Fibroblast of mammary gland (primary cell): ENCODE results near the gene GRB10.

Source experiments
- DNase-seq: peaks from one replicate; pipeline ENCODE4 v3.0.0-alpha.2; 2010; ENCODE audit warnings: low read depth
- H3K4me3 ChIP-seq: 2 replicates; pipeline ENCODE4 v1.5.1; 2011; ENCODE audit warnings: low read depth, mild to moderate bottlenecking, low read length, moderate library complexity; ENCODE audit not compliant: control insufficient read depth
- TF ChIP-seq, protein P1 (sequence below): conservative IDR thresholded peaks from 2 replicates; pipeline ENCODE4 v1.5.1; 2011; ENCODE audit warnings: low read depth, low read length, inconsistent platforms; ENCODE audit not compliant: control insufficient read depth, insufficient read depth

The GRB10 gene

DNA sequence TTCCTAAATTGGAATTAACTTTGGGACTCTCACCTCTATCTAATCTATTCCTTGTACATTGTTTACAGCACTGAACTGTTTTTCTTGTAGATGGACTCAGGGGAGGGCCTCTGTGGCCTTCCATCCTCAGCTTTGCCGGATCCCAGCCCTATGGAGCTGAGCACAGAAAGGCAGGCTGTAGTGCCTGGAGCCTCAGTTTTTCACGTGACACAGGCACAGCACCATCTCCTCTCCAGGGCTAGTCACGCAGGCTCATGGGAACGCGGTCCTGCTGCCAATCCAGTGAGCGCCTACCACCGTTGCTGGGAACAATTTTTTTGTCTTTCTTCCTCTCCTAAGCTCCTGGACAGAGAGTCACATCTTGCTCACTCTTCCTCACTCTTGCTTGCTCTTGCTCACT, 141.9 kb downstream of the GRB10 start:
- H3K4me3 ChIP-seq, result no peak overlapping the region
- TF ChIP-seq, protein P1, sequence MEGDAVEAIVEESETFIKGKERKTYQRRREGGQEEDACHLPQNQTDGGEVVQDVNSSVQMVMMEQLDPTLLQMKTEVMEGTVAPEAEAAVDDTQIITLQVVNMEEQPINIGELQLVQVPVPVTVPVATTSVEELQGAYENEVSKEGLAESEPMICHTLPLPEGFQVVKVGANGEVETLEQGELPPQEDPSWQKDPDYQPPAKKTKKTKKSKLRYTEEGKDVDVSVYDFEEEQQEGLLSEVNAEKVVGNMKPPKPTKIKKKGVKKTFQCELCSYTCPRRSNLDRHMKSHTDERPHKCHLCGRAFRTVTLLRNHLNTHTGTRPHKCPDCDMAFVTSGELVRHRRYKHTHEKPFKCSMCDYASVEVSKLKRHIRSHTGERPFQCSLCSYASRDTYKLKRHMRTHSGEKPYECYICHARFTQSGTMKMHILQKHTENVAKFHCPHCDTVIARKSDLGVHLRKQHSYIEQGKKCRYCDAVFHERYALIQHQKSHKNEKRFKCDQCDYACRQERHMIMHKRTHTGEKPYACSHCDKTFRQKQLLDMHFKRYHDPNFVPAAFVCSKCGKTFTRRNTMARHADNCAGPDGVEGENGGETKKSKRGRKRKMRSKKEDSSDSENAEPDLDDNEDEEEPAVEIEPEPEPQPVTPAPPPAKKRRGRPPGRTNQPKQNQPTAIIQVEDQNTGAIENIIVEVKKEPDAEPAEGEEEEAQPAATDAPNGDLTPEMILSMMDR, result no peak
- DNase-seq, result no peak

DNA sequence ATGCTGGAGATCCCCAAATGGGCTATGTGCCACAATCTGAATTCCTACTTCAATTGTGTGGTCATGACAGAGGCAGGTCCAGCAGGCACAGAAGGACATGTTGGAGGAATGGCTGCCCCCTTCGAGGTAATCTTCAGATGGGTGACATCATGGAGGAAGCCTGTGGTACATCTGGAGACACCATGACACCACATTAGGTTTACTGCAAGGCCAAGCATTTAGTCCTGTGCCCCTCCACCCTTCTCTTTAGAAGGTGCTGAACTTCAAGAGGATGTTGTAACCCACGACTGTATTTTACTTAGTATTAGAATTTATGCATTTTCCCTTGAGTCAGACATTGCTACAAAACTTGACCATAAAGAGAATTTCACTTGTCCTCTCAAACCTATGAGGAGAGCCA, 142.4 kb downstream of the GRB10 start:
- H3K4me3 ChIP-seq, result no peak overlapping the region
- no peak for DNase-seq
- TF ChIP-seq, protein P1, result no peak

DNA sequence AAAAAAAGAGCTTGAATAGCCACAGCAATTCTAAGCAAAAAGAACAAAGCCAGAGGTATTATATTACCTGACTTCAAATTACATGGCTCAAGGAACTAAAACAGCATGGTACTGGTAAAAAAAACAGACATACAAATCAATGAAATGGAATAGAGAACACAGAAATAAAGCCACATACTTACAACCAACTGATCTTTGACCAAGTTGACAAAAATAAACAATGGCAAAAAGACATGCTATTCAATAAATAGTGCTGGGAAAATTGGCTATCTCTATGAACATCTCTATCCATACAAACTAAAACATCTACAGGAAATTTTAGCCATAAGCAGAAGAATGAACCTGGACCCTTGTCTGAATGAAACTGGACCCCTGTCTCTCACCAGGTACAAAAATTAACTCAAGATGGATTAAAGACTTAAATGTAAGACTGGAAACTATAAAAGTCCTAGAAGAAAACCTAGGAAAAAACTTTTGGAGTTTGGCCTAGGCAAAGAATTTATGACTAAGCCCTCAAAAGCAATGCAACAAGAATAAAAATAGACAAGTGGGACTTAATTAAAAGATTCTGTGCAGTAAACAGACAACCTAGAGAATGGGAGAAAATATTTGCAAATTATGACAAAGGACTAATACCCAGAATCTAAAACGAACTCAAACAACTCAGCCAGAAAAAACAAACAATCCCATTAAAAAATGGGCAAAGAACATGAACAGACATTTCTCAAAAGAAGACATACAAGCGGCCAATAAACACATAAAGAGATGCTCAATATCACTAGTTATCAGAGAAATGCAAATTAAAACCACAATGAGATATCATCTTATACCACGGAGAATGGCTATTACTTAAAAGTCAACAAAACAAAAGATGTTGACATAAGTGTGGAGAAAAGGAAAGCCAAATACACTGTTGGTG, 144.7 kb downstream of the GRB10 start:
- H3K4me3 ChIP-seq, result no peak overlapping the region
- DNase-seq, result peak; percentile 30
- TF ChIP-seq, protein P1, result no peak

DNA sequence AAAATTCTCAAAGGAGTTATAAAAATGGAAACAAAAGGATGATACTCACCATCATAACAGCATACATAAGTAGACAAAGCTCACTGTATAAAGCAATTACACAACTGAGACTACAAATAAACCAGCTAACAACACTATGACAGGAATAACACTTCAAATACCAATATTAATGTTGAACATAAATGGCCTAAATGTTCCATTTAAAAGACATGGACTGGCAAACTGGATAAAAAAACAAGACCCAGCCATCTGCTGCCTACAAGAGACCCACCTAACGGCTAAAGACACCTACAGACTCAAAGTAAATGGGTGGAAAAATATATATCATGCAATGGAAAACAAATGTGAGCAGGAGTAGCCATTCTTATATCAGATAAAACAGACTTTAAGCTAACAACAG, 148.3 kb downstream of the GRB10 start:
- no peak for DNase-seq
- H3K4me3 ChIP-seq, result no peak overlapping the region
- TF ChIP-seq, protein P1, result no peak

DNA sequence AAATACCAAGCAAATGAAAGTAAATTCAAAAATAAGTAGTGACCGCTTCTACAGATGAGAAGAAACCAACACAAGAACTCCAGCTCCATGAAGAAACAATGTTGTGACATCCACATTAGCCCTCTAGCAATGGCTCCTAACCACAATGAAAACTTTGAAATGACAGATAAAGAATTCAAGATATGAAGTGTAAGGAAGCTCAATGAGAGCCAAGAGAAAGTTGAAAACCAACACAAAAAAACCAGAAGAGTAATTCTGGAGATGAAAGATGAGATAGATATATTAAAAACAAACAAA, 149.3 kb downstream of the GRB10 start:
- no peak for DNase-seq
- H3K4me3 ChIP-seq, result no peak overlapping the region
- TF ChIP-seq, protein P1, result no peak

DNA sequence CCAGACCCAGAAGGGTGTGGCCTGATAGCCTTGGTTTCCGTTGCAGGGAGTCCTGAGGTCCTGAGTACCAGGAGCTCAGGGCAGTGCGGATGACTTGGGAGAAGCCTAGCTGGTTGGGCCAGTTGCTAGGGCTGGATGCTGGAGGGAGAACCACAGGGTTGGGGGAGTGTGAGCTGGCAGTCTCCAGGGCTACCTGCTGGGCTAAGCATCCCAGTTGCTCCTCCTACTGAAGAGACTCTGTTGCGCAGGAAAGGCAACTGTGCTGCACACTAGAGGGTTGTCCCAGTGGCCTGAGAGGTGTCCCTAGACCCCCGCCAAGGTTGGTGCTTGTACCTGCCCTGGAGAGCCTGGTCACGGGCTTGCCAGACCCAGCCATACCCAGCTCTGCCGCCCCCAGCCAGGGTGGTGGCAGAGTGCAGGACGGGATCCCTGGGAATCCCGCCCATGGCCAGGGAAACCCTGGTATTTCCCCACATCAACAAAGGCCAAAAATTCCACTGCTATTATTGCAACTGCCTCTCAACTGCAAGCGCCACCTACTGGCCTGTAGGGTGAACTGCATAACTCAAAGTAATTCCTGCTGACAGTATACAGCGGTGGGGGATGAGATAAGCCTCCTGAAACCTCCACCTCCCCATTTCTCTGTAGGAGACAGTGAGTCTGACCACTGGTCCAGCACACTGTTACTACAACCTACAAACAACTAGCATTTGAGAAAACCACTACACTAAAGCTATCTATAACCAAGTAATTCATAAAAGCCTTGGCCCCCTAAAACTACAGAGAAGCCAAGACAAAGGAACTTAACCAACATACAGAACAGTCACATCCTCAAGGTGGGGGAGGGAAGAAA, 149.9 kb downstream of the GRB10 start:
- TF ChIP-seq, protein P1, result peak; percentile 94
- peak; percentile 56 for DNase-seq
- no peak overlapping the region for H3K4me3 ChIP-seq
